Measurements from ENCODE around the gene TGFB1I1. TPM values are rescaled to one million over a fixed set of nuclear protein-coding genes. Genes with fewer than 3 reads are reported as not detected.

Gene TGFB1I1
- total and polyA plus RNA-seq, 2 of the 13 experiments (the other 11 are each of a cell fraction or from before 2014, with no cell fraction given), result 0.80 to 2.9 TPM

DNA sequence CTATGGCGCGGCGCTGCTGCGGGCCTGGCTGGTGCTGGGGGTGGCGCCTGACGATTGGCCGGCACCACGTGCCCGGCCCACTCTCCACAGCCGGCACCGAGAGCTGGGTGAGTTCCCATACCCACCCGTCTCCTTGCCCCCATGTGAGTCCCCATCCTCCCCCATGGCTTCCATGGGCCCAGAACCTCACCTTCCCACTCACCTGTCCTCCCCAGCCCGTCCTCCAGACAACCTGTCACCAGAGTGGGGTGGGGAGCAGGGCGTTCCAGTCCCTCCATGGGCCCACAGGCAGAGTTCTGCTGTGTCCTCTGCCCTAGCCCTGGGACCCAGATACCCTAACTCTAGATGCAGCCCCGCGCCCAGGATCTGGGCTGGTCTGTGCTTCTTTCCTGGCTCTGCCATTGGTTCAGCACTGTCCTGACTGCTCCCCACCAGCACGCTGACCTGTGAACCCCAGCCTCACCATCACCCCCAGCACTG, 7.1 kb upstream of the TGFB1I1 start:
- intact Hi-C loops (cut with micrococcal nuclease; ENCODE audit: unreplicated experiment) (no loop called here), in situ Hi-C loops (cut with HindIII; ENCODE audit: extremely low pct_ligation_motif_present, low pct_unique_long_range_greater_than_20kb) (no loop called here)
- Histone ChIP-seq H3K27ac (ENCODE audit: extremely low read length, insufficient read depth, low read length) (no peak overlapping the region), H3K36me3 (replicated peaks in 1 of 2; ENCODE audit: control insufficient read depth in 1 of 2, insufficient read depth in 2 of 2, low read length in 2 of 2) (peaks cover 33 to 53% of the 10 kb centered on the region in 2 experiments), H2AFZ (ENCODE audit: low read length) (no peak overlapping the region), H3K4me2 (ENCODE audit: low read depth, low read length) (no peak overlapping the region), H3K4me3 (replicated peaks in 1 of 3; ENCODE audit: insufficient read depth in 1 of 3, low read depth in 2 of 3, low read length in 3 of 3) (no peak overlapping the region), H3K9me3 (ENCODE audit: low read length) (no peaks in the 10 kb centered on the region), H3K9ac (ENCODE audit: insufficient read depth, low read depth, low read length) (no peak overlapping the region), H4K20me1 (ENCODE audit: insufficient read depth, low read length) (peaks cover 15% of the 10 kb centered on the region), H3K27me3 (ENCODE audit: control insufficient read depth in 1 of 2, insufficient read depth in 2 of 2, low read length in 2 of 2) (no peaks in the 10 kb centered on the region), H3K4me1 (ENCODE audit: insufficient read depth, low read length) (peaks cover 13% of the 10 kb centered on the region), H3K79me2 (ENCODE audit: insufficient read depth, low read length) (peaks cover 14% of the 10 kb centered on the region)
- no peak for DNase-seq (ENCODE audit: low spot score)
- TF ChIP-seq, protein P1, sequence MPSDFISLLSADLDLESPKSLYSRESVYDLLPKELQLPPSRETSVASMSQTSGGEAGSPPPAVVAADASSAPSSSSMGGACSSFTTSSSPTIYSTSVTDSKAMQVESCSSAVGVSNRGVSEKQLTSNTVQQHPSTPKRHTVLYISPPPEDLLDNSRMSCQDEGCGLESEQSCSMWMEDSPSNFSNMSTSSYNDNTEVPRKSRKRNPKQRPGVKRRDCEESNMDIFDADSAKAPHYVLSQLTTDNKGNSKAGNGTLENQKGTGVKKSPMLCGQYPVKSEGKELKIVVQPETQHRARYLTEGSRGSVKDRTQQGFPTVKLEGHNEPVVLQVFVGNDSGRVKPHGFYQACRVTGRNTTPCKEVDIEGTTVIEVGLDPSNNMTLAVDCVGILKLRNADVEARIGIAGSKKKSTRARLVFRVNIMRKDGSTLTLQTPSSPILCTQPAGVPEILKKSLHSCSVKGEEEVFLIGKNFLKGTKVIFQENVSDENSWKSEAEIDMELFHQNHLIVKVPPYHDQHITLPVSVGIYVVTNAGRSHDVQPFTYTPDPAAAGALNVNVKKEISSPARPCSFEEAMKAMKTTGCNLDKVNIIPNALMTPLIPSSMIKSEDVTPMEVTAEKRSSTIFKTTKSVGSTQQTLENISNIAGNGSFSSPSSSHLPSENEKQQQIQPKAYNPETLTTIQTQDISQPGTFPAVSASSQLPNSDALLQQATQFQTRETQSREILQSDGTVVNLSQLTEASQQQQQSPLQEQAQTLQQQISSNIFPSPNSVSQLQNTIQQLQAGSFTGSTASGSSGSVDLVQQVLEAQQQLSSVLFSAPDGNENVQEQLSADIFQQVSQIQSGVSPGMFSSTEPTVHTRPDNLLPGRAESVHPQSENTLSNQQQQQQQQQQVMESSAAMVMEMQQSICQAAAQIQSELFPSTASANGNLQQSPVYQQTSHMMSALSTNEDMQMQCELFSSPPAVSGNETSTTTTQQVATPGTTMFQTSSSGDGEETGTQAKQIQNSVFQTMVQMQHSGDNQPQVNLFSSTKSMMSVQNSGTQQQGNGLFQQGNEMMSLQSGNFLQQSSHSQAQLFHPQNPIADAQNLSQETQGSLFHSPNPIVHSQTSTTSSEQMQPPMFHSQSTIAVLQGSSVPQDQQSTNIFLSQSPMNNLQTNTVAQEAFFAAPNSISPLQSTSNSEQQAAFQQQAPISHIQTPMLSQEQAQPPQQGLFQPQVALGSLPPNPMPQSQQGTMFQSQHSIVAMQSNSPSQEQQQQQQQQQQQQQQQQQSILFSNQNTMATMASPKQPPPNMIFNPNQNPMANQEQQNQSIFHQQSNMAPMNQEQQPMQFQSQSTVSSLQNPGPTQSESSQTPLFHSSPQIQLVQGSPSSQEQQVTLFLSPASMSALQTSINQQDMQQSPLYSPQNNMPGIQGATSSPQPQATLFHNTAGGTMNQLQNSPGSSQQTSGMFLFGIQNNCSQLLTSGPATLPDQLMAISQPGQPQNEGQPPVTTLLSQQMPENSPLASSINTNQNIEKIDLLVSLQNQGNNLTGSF (CRISPR knock-in tag; IDR thresholded peaks at IDR 0.05), result no peak
- 0 out of 2 replicates have a peak, but pooled peaks have one; percentile 8 for TF ChIP-seq RBFOX2 (IDR thresholded peaks at IDR 0.05; ENCODE audit: low read depth, low read length)
- 98% methylated on average over 15 of the region's 17 CpGs for WGBS (ENCODE audit: low lambda C conversion rate)
- ChIA-PET CTCF (ENCODE audit: low intra/inter-chr PET ratio, low total read pairs) (no interaction called here), POLR2A (no interaction called here)
- no peak for ATAC-seq
- no peak for FAIRE-seq
- BruUV-seq (replicated peaks), result no TSS peak
